ENCODE data around the gene LRBA. TPM values are rescaled to one million over a fixed set of nuclear protein-coding genes. Genes with fewer than 3 reads are reported as not detected.

LRBA gene
- total RNA-seq, 2 donors from 2014 or later, result 50.1 to 59.9 TPM

DNA sequence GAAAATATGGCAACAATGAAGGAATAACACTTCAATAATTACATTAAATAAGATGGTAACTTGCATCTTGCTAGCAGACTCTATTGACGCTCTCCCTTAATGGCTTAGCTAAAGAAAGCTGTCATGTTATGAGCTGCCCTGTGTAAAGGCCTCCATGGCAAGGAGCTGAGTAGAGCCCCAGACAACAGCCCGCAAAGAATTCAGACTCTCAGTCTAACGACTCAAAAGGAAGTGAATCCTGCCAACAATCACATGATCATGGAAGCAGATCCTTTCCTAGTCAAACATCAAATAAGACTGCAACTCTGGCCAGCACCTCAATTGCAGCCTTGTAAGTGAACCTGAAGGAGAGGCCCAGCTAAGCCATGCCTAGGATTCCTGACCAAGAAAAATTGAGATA is 275.5 kb downstream of the LRBA start:
- TF ChIP-seq POLR2A (IDR thresholded peaks at IDR 0.05), result no peak
- TF ChIP-seq, protein P1, sequence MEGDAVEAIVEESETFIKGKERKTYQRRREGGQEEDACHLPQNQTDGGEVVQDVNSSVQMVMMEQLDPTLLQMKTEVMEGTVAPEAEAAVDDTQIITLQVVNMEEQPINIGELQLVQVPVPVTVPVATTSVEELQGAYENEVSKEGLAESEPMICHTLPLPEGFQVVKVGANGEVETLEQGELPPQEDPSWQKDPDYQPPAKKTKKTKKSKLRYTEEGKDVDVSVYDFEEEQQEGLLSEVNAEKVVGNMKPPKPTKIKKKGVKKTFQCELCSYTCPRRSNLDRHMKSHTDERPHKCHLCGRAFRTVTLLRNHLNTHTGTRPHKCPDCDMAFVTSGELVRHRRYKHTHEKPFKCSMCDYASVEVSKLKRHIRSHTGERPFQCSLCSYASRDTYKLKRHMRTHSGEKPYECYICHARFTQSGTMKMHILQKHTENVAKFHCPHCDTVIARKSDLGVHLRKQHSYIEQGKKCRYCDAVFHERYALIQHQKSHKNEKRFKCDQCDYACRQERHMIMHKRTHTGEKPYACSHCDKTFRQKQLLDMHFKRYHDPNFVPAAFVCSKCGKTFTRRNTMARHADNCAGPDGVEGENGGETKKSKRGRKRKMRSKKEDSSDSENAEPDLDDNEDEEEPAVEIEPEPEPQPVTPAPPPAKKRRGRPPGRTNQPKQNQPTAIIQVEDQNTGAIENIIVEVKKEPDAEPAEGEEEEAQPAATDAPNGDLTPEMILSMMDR (IDR thresholded peaks at IDR 0.05), result no peak
- Histone ChIP-seq H3K4me1 (no peaks in the 10 kb centered on the region), H3K4me3 (no peak overlapping the region), H3K36me3 (replicated peaks in 1 of 2; ENCODE audit: insufficient read depth in 1 of 2, low read depth in 2 of 2) (no peaks in the 10 kb centered on the region), H3K27me3 (no peaks in the 10 kb centered on the region), H3K27ac (no peak overlapping the region), H3K9me3 (no peaks in the 10 kb centered on the region)
- intact Hi-C loops (cut with DNase I), result no loop called here
- no peak for ATAC-seq
- no peak for DNase-seq
- WGBS, 2 donors, result 82 to 88% methylated on average over 3 of the region's 3 CpGs

DNA sequence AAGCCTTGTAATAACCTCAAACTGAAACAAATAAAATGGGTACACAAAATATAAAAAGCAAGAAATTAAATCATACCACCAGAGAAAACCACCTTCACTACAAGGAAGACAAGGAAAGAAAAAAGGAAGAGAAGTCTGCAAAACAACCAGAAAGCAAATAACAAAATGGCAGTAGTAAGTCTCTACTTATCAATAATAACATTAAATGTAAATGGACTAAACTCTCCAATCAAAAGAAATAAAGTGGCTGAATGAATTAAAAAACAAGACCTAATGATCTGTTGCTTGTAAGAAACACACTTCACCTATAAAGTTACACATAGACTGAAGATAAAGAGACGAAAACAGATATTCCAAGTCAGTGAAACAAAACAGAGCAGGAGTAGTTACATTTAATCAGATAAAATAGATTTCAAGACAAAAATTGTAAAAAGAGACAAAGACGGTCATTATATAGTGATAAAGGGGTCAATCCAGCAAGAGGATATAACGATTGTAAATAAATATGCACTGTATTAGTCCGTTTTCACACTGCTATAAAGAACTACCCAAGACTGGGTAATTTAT is 289.0 kb downstream of the LRBA start:
- WGBS, 2 donors, result 68 to 73% methylated on average over 4 of the region's 4 CpGs
- H3K36me3 ChIP-seq (replicated peaks in 1 of 2; ENCODE audit: insufficient read depth in 1 of 2, low read depth in 2 of 2), result no peaks in the 10 kb centered on the region
- TF ChIP-seq, protein P1 (IDR thresholded peaks at IDR 0.05), result no peak
- TF ChIP-seq POLR2A (IDR thresholded peaks at IDR 0.05), result no peak
- no peak overlapping the region for H3K27ac ChIP-seq
- no peaks in the 10 kb centered on the region for H3K9me3 ChIP-seq
- peaks cover 28% of the 10 kb centered on the region for H3K4me1 ChIP-seq
- no peak for DNase-seq
- intact Hi-C loops (cut with DNase I), result no loop called here
- no peak overlapping the region for H3K4me3 ChIP-seq
- H3K27me3 ChIP-seq, result no peaks in the 10 kb centered on the region
- no peak for ATAC-seq

DNA sequence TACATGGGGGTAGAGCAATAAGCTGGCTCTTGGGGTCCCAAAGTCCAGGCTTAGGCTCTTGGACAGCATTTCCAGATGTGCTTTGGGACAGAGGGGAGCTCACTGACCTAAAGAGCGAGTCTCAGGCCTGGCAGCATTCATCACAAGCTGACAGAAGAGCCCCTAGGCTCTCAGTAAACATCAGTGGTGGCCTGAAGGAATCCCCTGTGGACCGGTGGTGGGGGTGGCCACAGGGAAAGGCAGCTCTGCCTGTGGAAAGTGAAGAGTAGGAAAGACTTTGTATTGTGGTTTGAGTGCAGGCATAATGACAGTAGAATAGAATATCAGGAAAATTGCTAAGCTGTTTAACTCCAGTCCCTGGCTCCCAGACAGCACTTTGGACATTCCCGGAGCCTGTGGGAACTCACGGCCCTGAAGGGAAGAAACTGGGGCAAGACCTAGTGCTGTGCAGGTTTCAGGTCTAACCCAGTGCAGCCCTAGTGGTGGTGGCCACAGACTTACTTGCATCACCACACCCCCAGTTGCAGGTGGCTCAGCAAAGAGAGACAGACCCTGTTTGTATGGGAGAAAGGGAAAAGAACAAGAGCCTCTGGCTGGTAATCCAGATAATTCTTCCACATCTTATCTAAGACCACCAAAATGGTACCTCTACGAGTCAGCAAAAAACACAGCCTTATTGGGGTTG is 291.2 kb downstream of the LRBA start:
- no peaks in the 10 kb centered on the region for H3K36me3 ChIP-seq (replicated peaks in 1 of 2; ENCODE audit: insufficient read depth in 1 of 2, low read depth in 2 of 2)
- H3K4me1 ChIP-seq, result peaks cover 39% of the 10 kb centered on the region
- WGBS, 2 donors, result 91 to 92% methylated on average over 5 of the region's 5 CpGs
- DNase-seq, result no peak
- no peaks in the 10 kb centered on the region for H3K27me3 ChIP-seq
- H3K9me3 ChIP-seq, result no peaks in the 10 kb centered on the region
- intact Hi-C loops (cut with DNase I), result no loop called here
- H3K27ac ChIP-seq, result peak overlapping the region; percentile 78 to 86 (median 81)
- no peak overlapping the region for H3K4me3 ChIP-seq
- no peak for TF ChIP-seq POLR2A (IDR thresholded peaks at IDR 0.05)
- TF ChIP-seq, protein P1 (IDR thresholded peaks at IDR 0.05), result no peak
- no peak for ATAC-seq

DNA sequence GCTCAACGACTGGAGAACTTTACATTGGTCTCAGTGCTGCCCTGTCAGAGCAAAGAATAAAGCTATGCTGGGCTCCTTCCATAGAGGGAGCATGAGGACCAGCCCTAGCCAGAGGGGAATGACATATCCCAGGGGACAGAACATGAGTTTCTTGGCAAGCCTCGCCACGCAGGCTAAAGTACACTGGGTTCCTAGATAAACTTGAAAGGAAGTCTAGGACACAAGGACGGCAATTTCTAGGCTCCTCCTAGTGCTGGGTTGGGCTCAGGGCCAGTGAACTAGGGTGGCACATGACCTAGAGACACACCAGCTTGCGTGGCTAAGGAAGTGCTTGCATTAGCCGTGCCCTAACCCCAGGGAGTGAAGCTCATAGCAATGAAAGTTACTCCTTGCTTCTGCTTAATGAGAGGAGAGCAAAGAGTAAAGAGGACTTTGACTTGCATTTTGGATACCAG is 292.1 kb downstream of the LRBA start:
- TF ChIP-seq, protein P1 (IDR thresholded peaks at IDR 0.05), result peak in 6 of 7 experiments; percentile 29 to 81 (median 78)
- TF ChIP-seq POLR2A (IDR thresholded peaks at IDR 0.05), result peak in 2 of 3 donors; percentile 70 to 74
- Histone ChIP-seq H3K9me3 (no peaks in the 10 kb centered on the region), H3K27me3 (no peaks in the 10 kb centered on the region), H3K36me3 (replicated peaks in 1 of 2; ENCODE audit: insufficient read depth in 1 of 2, low read depth in 2 of 2) (no peaks in the 10 kb centered on the region), H3K27ac (peak overlapping the region; percentile 78 to 86 (median 81)), H3K4me3 (no peak overlapping the region), H3K4me1 (peaks cover 39% of the 10 kb centered on the region)
- DNase-seq (peak; percentile 96 to 98 (median 98)), ATAC-seq (peak; percentile 99)
- 8 to 11% methylated on average over 5 to 6 of the region's 6 CpGs for WGBS, 2 donors
- intact Hi-C loops (cut with DNase I), result no loop called here

Measured in body of pancreas (tissue), 4 donors.